Subcutaneous abdominal adipose tissue (tissue), 5 donors: ENCODE measurements around the gene OPRL1.

Experiments used
- H3K27ac ChIP-seq: one replicate; pipeline ENCODE4 v1.7.0; 2013; ENCODE audit warnings: low read depth, mild to moderate bottlenecking, inconsistent platforms, low read length, moderate library complexity
- H3K27me3 ChIP-seq, 5 donors: one replicate each; pipeline ENCODE4 v1.7.0; 2013; ENCODE audit warnings: low read length in 5 of 5, inconsistent platforms in 1 of 5; ENCODE audit not compliant: control insufficient read depth in 5 of 5, insufficient read depth in 4 of 5
- H3K36me3 ChIP-seq, 5 donors: one replicate each; pipeline ENCODE4 v1.7.0; 2013; ENCODE audit warnings: low read length in 5 of 5; ENCODE audit not compliant: control insufficient read depth in 5 of 5, insufficient read depth in 5 of 5
- H3K4me1 ChIP-seq, 5 donors: one replicate each; pipeline ENCODE4 v1.7.0; 2013; ENCODE audit warnings: low read length in 5 of 5, mild to moderate bottlenecking in 3 of 5, moderate library complexity in 1 of 5; ENCODE audit not compliant: control insufficient read depth in 5 of 5, insufficient read depth in 5 of 5
- H3K4me3 ChIP-seq, 5 donors: one replicate each; pipeline ENCODE4 v1.7.0; 2013; ENCODE audit warnings: low read length in 5 of 5, low read depth in 1 of 5
- H3K9ac ChIP-seq, 5 donors: one replicate each; pipeline ENCODE4 v1.7.0; 2013; ENCODE audit warnings: low read length in 5 of 5, mild to moderate bottlenecking in 4 of 5, moderate library complexity in 3 of 5
- H3K9me3 ChIP-seq, 5 donors: one replicate each; pipeline ENCODE4 v1.7.0; 2013; ENCODE audit warnings: low read length in 5 of 5; ENCODE audit not compliant: control insufficient read depth in 5 of 5
- donor health status: healthy.
- donor health status: healthy.
- donor health status: healthy.
- donor health status: healthy.
- donor health status: healthy.

Gene OPRL1

DNA sequence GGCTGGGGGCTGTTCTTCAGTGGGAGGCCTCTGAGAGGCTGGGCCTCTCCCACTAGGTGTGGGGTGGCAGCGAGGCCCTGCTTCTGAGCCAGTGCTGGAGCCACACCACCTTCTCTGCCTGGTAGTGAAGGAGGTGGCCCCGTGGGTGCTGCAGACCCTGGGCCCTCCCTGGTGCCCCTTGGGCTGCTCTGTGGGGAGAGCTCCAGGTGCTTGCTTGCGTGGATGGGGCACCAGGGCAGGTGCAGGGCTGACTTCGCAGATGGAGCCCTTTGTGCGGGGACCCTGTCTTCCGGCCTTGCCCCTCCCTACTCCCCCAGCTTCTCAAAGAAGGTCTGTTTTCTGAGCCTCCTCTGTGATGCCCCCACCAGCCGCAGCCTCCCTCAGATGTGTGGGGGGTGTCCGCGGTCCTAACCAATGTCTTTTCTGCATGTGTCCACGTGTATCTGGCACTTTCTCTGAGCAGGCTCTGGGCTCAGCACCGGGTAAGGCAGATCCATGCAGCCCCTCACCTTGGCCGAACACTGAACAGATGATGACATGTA, 67.1 kb downstream of the OPRL1 start:
- H3K4me3 ChIP-seq = no peak overlapping the region
- H3K27me3 ChIP-seq = peaks cover 6 to 23% (median 10%) of the 10 kb centered on the region in 5 donors
- H3K9me3 ChIP-seq = peaks cover 2 to 16% (median 10%) of the 10 kb centered on the region in 5 donors
- no peaks in the 10 kb centered on the region for H3K4me1 ChIP-seq
- no peaks in the 10 kb centered on the region for H3K36me3 ChIP-seq
- no peak overlapping the region for H3K9ac ChIP-seq
- no peak overlapping the region for H3K27ac ChIP-seq

DNA sequence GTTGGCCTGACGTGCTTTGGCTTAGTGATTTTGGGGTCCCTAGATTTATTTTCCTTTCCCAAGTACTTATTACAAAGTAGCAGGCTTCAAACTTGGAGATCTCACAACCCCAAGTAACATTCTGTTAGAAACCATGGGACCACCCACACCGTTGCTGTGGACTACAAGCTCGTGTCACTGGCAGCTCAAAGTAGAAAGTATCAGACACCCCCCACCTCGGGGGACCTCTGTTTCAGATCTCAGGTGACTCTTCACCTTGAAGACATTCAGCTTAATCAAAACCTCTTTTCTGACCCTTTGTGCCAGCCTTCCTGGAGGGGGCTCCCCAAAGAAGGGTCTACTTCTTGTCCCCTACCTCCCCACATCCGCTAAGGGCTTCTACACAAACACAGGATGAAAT, 68.7 kb downstream of the OPRL1 start:
- H3K27ac ChIP-seq = no peak overlapping the region
- H3K9ac ChIP-seq = no peak overlapping the region
- peaks cover 0 to 16% (median 8%) of the 10 kb centered on the region in 5 donors for H3K27me3 ChIP-seq
- peaks cover 2 to 16% (median 10%) of the 10 kb centered on the region in 5 donors for H3K9me3 ChIP-seq
- H3K4me3 ChIP-seq = no peak overlapping the region
- no peaks in the 10 kb centered on the region for H3K4me1 ChIP-seq
- H3K36me3 ChIP-seq = no peaks in the 10 kb centered on the region

DNA sequence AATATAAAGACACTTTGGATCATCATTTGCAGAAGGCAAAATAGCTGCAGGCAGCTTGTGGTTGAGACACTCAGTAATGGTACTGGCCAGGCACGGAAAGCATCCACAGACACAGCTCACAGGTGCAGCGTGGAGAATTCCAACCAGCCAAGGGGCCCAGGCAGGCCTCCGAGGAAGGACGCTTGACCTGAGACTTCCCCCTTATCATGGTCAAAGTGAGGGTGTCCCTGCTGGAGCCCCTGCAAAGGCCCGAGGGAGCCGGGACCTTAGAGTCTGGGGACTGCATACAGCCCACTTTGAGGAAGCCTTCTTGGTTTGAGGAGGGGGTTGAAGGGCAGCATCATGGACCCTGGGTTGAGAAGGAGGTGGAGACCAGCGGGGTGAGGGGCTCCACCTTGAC, 69.3 kb downstream of the OPRL1 start:
- Histone ChIP-seq H3K27ac (no peak overlapping the region), H3K4me3 (no peak overlapping the region), H3K9ac (no peak overlapping the region), H3K27me3 (peaks cover 0 to 19% (median 12%) of the 10 kb centered on the region in 5 donors), H3K9me3 (peaks cover 2 to 16% (median 10%) of the 10 kb centered on the region in 5 donors), H3K36me3 (no peaks in the 10 kb centered on the region), H3K4me1 (no peaks in the 10 kb centered on the region)

DNA sequence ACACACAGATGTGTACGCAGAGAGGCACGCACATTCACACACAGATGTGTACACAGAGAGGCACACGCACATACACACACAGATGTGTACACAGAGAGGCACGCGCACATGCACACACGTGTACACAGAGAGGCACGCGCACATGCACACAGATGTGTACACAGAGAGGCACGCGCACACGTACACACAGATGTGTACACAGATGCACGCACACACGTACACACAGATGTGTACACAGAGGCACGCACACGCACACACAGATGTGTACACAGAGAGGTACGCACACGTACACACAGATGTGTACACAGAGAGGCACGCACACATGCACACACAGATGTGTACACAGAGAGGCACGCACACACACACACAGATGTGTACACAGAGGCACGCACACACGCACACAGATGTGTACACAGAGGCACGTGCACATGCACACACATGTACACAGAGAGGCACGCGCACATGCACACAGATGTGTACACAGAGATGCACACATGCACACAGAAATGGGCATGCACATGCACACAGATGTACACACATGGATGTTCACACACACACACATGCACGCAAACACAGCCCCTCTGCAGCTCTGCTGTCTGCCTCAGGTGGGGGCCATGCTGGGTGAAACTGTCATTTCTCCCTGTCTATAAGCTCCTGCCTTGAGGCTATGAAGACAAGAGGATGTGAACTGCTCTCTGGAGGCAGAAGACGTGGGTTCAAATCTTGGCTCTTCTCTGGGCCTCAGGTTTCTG, 70.1 kb downstream of the OPRL1 start:
- Histone ChIP-seq H3K4me1 (no peaks in the 10 kb centered on the region), H3K27me3 (peaks cover 7 to 26% (median 16%) of the 10 kb centered on the region in 5 donors), H3K4me3 (no peak overlapping the region), H3K27ac (no peak overlapping the region), H3K9me3 (peaks cover 2 to 11% (median 9%) of the 10 kb centered on the region in 5 donors), H3K36me3 (no peaks in the 10 kb centered on the region), H3K9ac (no peak overlapping the region)
